HG02588 (cell line): ENCODE measurements around the gene HPGDS.

Experiments
- ATAC-seq: cut with Tn5 transposase; IDR thresholded peaks from one replicate; pipeline ENCODE4 v1.9.1; 2021; ENCODE audit warnings: mild to moderate bottlenecking, moderate library complexity; ENCODE audit not compliant: unreplicated experiment

HPGDS gene

GRCh38 chr4:94262163-94263016, 80.2 kb downstream of the HPGDS start:
- ATAC-seq = no peak

GRCh38 chr4:94256828-94257227, 85.8 kb downstream of the HPGDS start:
- ATAC-seq = no peak

DNA sequence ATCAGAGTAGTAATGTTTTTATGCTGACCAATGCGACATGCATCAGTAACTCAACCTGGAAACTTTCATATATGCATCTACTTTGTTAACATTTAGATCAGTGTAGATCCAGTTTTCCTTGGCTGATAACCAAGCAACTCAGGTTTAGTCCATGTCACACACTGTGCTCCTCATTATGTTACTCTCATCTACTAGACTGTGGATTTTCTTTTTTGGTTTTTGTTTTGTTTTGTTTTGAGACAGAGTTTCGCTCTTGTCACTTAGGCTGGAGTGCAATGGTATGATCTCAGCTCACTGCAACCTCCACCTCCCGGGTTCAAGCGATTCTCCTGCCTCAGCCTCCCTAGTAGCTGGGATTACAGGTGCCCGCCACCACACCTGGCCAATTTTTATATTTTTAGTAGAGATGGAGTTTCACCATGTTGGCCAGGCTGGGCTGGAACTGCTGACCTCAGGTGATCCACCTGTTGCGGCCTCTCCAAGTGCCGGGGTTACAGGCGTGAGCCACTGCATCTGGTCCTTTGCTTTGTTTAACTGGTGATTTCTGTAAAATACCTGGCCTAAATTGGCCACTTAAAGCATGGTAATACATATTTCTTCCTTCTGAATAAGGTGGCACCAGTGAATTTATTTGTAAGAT, 86.4 kb downstream of the HPGDS start:
- no peak for ATAC-seq

GRCh38 chr4:94253036-94253435, 89.6 kb downstream of the HPGDS start:
- no peak for ATAC-seq

DNA sequence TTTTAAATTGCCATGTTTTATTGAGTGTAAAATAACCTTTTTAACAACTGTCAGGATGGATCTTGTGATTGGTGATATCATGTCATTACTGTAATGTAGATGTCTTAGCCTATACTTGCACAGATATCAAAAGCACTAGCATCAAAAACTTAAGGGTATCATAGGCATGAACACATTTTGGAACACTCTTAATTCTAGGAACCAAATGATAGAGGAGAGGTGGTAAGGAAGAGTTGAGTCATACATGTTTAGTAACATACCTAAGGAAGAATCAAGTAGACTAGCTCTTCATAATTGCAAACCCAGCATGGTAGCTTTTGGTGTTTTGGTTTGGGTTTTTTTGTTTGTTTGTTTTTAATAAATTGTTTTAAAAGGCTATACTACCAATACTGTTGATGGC, 91.5 kb downstream of the HPGDS start:
- no peak for ATAC-seq
